Mesothelial cell of epicardium (in vitro differentiated cells): ENCODE data around the gene RDX. TPM values are rescaled to one million over a fixed set of nuclear protein-coding genes. Genes with fewer than 3 reads are reported as not detected.
"Not testable (repeated sequence)": the region's sequence is repeated elsewhere in the genome, so short reads cannot be mapped to it uniquely, and the experiment has no call there.

Source experiments
- DNase-seq, 2 experiments: peaks; one replicate each; pipeline ENCODE4 v3.0.0; 2021; ENCODE audit warnings: low spot score in 2 of 2; ENCODE audit not compliant: unreplicated experiment in 2 of 2
- H3K27ac Mint-ChIP-seq: 2 replicates; pipeline ENCODE4 v1.8.0; 2021; ENCODE audit warnings: mixed read lengths
- H3K27me3 Mint-ChIP-seq: 2 replicates; pipeline ENCODE4 v1.8.0; 2021; ENCODE audit warnings: low read depth, mixed read lengths
- H3K36me3 Mint-ChIP-seq: 2 replicates; pipeline ENCODE4 v1.8.0; 2021; ENCODE audit warnings: mixed read lengths
- H3K4me1 Mint-ChIP-seq: 2 replicates; pipeline ENCODE4 v1.8.0; 2021; ENCODE audit warnings: mixed read lengths
- H3K4me3 Mint-ChIP-seq: 2 replicates; pipeline ENCODE4 v1.8.0; 2021; ENCODE audit warnings: mild to moderate bottlenecking, moderate library complexity, mixed read lengths
- H3K9me3 Mint-ChIP-seq: 2 replicates; pipeline ENCODE4 v1.8.0; 2021; ENCODE audit warnings: mixed read lengths
- CTCF ChIP-seq: fragments of 200-600 bp; sonication (generic); IDR thresholded peaks from one replicate; pipeline ENCODE4 v1.5.0; 2021; ENCODE audit warnings: antibody characterized with exemption; ENCODE audit not compliant: unreplicated experiment
- total RNA-seq: library from RNA; stranded (reverse); gene quantifications from 3 replicates; pipeline ENCODE4 v1.2.1, GENCODE V29; 2021

The RDX gene
- total RNA-seq, 1 donor from 2014 or later, result 117 TPM

- no peaks in the 10 kb centered on the region for H3K9me3 Mint-ChIP-seq
- H3K36me3 Mint-ChIP-seq, result no peaks in the 10 kb centered on the region
- H3K27ac Mint-ChIP-seq, result no peak overlapping the region
- no peak overlapping the region for H3K4me3 Mint-ChIP-seq
- DNase-seq, result no peak
- peaks cover 7% of the 10 kb centered on the region for H3K27me3 Mint-ChIP-seq
- H3K4me1 Mint-ChIP-seq, result peaks cover 38% of the 10 kb centered on the region
- TF ChIP-seq CTCF, result no peak
Measured at GRCh38 chr11:110312670-110313069, 16.3 kb upstream of the RDX start.

GRCh38 chr11:110311783-110312579 lies 15.6 kb upstream of the RDX start:
- H3K4me1 Mint-ChIP-seq, result peaks cover 34% of the 10 kb centered on the region
- peak overlapping the region; percentile 92 for H3K27ac Mint-ChIP-seq
- TF ChIP-seq CTCF, result no peak
- H3K27me3 Mint-ChIP-seq, result peaks cover 10% of the 10 kb centered on the region
- H3K9me3 Mint-ChIP-seq, result no peaks in the 10 kb centered on the region
- no peak for DNase-seq
- no peak overlapping the region for H3K4me3 Mint-ChIP-seq
- no peaks in the 10 kb centered on the region for H3K36me3 Mint-ChIP-seq

DNA sequence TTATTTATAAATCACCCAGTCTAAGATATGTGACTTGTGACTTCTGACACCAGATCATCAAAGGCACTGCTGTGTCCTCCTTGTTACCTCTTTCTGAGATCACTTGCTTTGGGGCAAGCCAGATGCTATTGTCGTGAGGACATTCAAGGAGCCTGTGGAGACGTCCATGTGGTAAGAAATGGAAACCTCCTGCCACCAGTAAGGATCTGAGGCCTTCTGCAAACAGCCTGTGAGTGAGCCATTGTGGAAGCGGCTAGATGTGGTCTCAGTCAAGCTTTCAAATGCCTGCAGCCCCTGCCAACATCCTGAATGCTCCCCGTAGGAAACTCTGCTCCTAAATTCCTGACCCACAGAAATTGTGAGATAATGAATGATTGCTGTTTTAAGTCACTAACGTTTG lies 11.7 kb upstream of the RDX start:
- Mint-ChIP-seq H3K4me3 (no peak overlapping the region), H3K4me1 (peaks cover 49% of the 10 kb centered on the region), H3K9me3 (no peaks in the 10 kb centered on the region), H3K27ac (no peak overlapping the region), H3K27me3 (peaks cover 14% of the 10 kb centered on the region), H3K36me3 (no peaks in the 10 kb centered on the region)
- no peak for DNase-seq
- TF ChIP-seq CTCF, result no peak

GRCh38 chr11:110306019-110306388 lies 9.6 kb upstream of the RDX start:
- Mint-ChIP-seq H3K4me1 (peaks cover 36% of the 10 kb centered on the region), H3K27me3 (peaks cover 14% of the 10 kb centered on the region)

GRCh38 chr11:110305169-110306018 lies 9.0 kb upstream of the RDX start:
- no peaks in the 10 kb centered on the region for H3K36me3 Mint-ChIP-seq
- no peak for TF ChIP-seq CTCF
- DNase-seq, result no peak
- H3K27me3 Mint-ChIP-seq, result peaks cover 14% of the 10 kb centered on the region
- H3K4me3 Mint-ChIP-seq, result no peak overlapping the region
- peaks cover 32% of the 10 kb centered on the region for H3K4me1 Mint-ChIP-seq
- H3K9me3 Mint-ChIP-seq, result no peaks in the 10 kb centered on the region
- peak overlapping the region; percentile 30 for H3K27ac Mint-ChIP-seq

More at GRCh38 chr11:110306019-110306388, 9.6 kb upstream of the RDX start:
- DNase-seq, H3K36me3 Mint-ChIP-seq, H3K9me3 Mint-ChIP-seq, H3K4me3 Mint-ChIP-seq: not testable (repeated sequence)
- peak overlapping the region; percentile 30 for H3K27ac Mint-ChIP-seq

DNA sequence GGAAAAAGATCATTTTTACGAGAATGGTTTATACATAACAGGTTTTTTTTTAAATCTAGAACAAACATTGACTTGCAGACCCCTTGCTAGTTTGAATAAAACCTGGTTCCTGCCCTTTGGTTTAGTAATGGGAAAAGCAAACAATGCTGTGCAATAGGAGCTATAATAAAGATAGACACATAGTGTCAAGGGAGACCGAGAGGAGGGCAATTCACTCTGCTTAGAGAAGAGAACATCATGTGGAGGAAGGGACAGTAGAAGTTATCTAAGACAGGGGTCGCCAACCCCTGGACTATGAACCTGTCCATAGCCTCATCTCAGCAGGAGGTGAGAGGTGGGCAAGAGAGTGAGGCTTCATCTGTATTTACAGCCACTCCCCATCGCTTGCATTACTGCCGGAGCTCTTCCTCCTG lies 7.0 kb upstream of the RDX start:
- peaks cover 30% of the 10 kb centered on the region for H3K4me1 Mint-ChIP-seq
- H3K27me3 Mint-ChIP-seq, result peaks cover 15% of the 10 kb centered on the region
- no peaks in the 10 kb centered on the region for H3K9me3 Mint-ChIP-seq
- no peak overlapping the region for H3K4me3 Mint-ChIP-seq
- H3K36me3 Mint-ChIP-seq, result no peaks in the 10 kb centered on the region
- no peak overlapping the region for H3K27ac Mint-ChIP-seq
- no peak for DNase-seq
- TF ChIP-seq CTCF, result no peak
